Activated naive CD8-positive, alpha-beta T cell treated with anti-CD3 and anti-CD28 coated beads for 36 hours (primary cell): ENCODE measurements around the gene RERE. TPM values are rescaled to one million over a fixed set of nuclear protein-coding genes. Genes with fewer than 3 reads are reported as not detected.

Experiments used
- DNase-seq: peaks from one replicate; pipeline ENCODE4 v3.0.0; 2021
- H3K27ac Mint-ChIP-seq: one replicate; pipeline ENCODE4 v1.8.0; 2022; ENCODE audit warnings: mild to moderate bottlenecking, moderate library complexity, mixed read lengths
- H3K27me3 Mint-ChIP-seq: one replicate; pipeline ENCODE4 v1.8.0; 2022; ENCODE audit warnings: mild to moderate bottlenecking, mixed read lengths
- H3K36me3 Mint-ChIP-seq: one replicate; pipeline ENCODE4 v1.8.0; 2021; ENCODE audit warnings: mild to moderate bottlenecking, mixed read lengths
- H3K4me1 Mint-ChIP-seq: one replicate; pipeline ENCODE4 v1.8.0; 2021; ENCODE audit warnings: mixed read lengths
- H3K4me3 Mint-ChIP-seq: one replicate; pipeline ENCODE4 v1.8.0; 2022; ENCODE audit warnings: mild to moderate bottlenecking, moderate library complexity, mixed read lengths
- H3K9me3 Mint-ChIP-seq: one replicate; pipeline ENCODE4 v1.8.0; 2022; ENCODE audit warnings: mixed read lengths
- total RNA-seq, 2 experiments: library from RNA; stranded (reverse); gene quantifications; one replicate each; pipeline ENCODE4 v1.2.3, GENCODE V29; 2021

RERE gene
- total RNA-seq, 2 experiments from 2014 or later = 36.8 to 39.6 TPM

DNA sequence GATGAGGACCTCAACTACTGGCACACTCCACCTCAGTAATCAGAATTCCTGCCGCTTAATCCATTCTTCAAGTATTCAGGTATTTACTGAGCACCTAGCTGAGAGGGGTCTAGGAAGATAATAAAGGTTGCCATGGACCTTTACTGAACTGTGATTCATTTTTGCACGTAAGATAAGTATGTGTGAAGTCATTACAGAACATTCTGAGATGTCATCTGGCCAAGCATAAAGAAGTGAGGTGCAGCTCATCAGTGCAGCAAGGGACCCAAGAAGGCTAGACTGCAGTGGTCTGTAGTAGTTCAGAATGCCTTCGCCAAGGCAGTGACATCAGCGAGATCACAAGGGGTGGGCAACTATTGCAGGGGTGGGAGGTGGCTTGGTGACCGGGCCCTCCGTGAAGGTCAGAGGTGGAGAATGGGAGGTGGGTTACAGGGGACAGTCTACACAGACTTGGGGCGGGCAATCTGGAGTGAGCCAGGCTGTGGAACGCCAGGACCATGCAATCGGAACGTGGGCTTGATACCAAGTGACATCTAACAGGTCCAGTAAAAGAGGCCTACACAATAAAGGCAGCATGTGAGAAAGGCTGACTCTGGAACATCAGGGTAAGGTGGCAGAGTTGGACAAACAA is 392.2 kb downstream of the RERE start:
- no peak for DNase-seq
- peak overlapping the region; percentile 88 for H3K27ac Mint-ChIP-seq
- H3K9me3 Mint-ChIP-seq = peaks cover 5% of the 10 kb centered on the region
- H3K27me3 Mint-ChIP-seq = no peaks in the 10 kb centered on the region
- H3K4me1 Mint-ChIP-seq = peaks cover 48% of the 10 kb centered on the region
- no peak overlapping the region for H3K4me3 Mint-ChIP-seq
- peaks cover 18% of the 10 kb centered on the region for H3K36me3 Mint-ChIP-seq

DNA sequence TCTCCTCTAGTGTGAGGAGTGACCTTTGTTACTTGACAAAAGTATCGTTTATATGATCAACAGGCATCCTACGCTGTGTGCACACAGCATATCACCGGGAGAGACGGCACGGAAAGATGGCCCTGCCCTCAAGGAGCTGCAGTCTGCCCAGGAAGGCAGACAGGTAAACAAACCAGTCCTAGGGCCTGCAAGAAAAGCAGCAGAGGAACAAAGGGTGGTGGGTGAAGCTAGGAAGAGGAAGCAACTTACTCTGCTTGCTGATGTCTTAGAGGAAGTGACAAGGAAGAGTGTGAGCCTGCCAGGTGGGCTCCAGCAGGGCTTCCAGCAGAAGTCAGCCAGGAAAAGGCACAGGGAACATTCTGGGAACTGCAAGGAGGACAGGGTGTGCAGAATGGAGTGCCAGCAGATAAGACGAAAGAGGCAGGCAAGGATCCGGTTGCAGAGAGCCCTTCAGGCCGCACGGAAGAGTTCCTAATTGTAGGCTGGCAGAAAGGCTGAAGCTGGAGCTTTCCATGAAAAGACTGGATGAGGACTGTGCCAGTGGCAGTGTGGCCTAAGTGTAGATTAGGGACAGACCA is 392.8 kb downstream of the RERE start:
- DNase-seq = peak; percentile 48
- Mint-ChIP-seq H3K27me3 (no peaks in the 10 kb centered on the region), H3K4me1 (peaks cover 43% of the 10 kb centered on the region), H3K4me3 (peak overlapping the region; percentile 84), H3K36me3 (peaks cover 18% of the 10 kb centered on the region), H3K27ac (peak overlapping the region; percentile 88), H3K9me3 (peaks cover 5% of the 10 kb centered on the region)

DNA sequence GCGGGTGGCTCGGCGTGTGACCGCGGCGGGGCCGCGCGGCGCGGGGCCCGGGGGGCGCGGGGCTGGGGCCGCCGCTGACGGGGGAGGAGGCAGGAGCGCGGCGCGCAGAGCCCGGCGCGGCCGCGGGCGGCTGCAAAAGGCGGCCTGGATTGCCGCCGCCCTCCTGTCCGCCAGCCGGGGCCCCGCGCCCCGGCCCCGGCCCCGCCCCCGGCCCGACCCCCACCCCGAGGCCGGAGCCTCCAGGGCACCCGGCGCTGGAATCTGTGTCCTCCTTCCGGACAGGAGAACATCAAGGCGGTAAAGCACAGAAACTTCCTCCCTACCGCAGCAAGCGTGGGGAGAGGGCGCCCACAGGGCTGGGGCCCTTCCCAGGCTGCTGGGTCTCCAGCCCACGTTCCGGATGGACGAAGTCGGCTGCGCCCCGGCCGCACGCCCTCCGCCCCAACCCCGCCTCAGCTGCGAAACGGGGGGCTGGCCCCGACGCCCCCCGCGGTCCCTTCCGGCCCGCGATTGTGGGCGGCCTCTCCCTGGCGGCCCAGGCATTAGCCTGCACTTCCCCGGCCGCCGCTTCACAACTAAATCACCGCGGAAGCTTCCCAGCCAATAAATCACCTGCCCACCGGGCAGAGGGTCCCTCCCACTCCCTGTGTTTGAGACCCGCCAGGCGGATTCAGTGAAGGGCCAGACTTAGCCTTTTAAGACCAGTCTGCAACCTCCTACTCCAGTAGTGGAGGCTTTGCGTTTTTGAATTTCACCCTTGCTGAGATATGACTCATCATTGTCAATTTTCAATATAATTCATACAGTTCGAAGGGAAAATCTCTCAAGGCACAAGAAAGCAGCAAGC is 393.5 kb downstream of the RERE start:
- Mint-ChIP-seq H3K4me3 (peak overlapping the region; percentile 84), H3K36me3 (peaks cover 18% of the 10 kb centered on the region), H3K9me3 (peaks cover 5% of the 10 kb centered on the region), H3K4me1 (peaks cover 43% of the 10 kb centered on the region), H3K27ac (peak overlapping the region; percentile 88), H3K27me3 (no peaks in the 10 kb centered on the region)
- peak; percentile 78 for DNase-seq

DNA sequence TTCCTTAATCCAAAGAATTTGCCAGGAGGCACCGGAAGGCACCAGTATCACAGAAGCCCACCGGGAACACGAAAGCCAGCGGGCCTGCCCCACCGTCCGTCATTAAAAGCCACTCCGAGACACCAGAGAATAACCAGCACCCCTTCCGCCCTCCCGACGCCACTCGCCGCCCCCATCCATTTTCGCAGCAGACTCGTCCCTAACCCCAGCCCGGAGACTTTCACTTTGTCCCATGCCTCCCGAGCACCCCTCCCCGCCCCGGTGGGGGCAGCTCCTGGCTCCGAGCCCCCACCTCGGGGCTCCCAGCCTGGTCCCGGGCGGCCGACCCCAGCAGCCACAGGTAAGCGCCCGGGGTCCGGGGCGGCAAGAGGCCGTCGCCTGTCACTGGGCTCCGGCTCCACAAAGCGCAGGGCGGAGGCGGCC is 394.2 kb downstream of the RERE start:
- H3K9me3 Mint-ChIP-seq = peaks cover 5% of the 10 kb centered on the region
- peaks cover 46% of the 10 kb centered on the region for H3K4me1 Mint-ChIP-seq
- no peak overlapping the region for H3K27ac Mint-ChIP-seq
- no peak overlapping the region for H3K4me3 Mint-ChIP-seq
- peak; percentile 57 for DNase-seq
- no peaks in the 10 kb centered on the region for H3K27me3 Mint-ChIP-seq
- H3K36me3 Mint-ChIP-seq = peaks cover 24% of the 10 kb centered on the region

DNA sequence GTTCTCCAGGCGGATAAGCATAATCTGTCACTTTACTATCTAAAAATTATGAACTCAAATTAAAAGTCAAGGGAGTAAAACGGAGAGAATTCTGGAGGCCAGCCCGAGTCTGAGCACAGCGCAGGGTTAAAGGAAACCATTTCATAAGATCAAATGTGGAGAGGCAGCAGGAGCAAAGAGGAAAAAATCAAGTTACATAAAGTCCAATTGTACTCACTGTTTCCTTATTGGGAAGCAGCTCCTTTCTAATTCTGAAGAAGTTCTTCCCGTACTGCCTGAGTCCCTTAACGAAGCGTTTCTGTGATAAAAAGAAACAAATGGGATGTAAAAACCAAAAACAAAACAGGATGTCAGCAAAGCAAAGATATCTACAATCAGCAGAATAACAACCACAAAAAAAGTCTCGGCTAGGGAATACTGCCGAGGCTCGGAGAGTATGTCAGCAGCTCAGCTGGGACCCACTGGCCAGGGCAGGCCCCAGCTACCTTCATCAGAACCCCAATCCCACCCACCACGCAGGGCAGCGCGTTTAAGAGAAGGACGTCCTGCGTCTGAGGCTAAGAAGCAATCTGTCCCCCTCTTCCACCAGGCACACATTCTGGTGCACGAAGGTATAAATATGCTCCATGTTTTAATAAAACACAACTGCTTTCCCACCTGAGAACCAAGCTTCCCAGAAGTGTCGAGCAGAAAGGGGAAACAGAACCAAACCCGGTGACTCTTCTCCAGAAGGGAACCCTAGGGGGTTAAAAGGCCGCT is 394.8 kb downstream of the RERE start:
- Mint-ChIP-seq H3K4me1 (peaks cover 45% of the 10 kb centered on the region), H3K27ac (no peak overlapping the region), H3K36me3 (peaks cover 30% of the 10 kb centered on the region), H3K9me3 (peaks cover 5% of the 10 kb centered on the region), H3K4me3 (no peak overlapping the region), H3K27me3 (no peaks in the 10 kb centered on the region)
- DNase-seq = peak; percentile 15

DNA sequence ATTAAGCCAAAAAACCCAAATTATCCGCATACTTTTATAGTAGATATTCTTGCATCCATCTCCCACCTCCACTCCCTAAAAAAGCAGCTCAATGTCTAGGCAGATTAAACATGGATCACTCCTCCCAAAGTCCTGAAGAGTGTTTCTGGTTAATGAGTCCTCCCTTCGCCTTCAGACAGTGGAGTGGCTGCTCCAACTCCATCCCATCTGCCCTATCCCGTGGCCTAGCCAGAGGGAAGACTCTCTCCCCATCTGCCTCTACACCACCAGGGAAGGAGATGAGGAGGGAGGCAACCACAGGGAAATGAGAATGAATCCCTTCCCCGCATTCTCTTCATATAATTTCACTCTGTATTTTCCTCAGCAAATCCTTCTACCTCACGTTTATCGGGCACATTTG is 395.7 kb downstream of the RERE start:
- peaks cover 5% of the 10 kb centered on the region for H3K9me3 Mint-ChIP-seq
- peaks cover 41% of the 10 kb centered on the region for H3K4me1 Mint-ChIP-seq
- H3K27ac Mint-ChIP-seq = no peak overlapping the region
- no peaks in the 10 kb centered on the region for H3K27me3 Mint-ChIP-seq
- H3K36me3 Mint-ChIP-seq = peaks cover 32% of the 10 kb centered on the region
- no peak overlapping the region for H3K4me3 Mint-ChIP-seq
- no peak for DNase-seq

DNA sequence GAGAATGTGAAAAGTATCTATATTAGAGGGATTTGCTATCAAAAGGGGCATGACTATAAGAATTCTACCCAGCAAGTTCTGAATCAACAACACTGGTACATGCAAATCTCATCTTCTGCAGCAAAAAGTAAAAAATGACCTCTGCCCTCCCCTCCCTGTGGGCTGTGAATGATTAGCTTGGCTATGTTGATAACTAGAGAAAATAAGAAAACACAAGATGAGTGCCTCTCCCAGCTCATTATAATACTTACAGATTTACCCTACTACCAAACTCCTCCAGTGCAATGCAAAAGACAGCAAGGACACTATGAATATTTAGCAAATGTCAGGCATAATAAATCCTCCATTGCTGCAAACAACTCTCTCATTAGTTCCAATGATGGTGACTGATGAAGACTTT is 397.1 kb downstream of the RERE start:
- no peak overlapping the region for H3K27ac Mint-ChIP-seq
- H3K27me3 Mint-ChIP-seq = no peaks in the 10 kb centered on the region
- H3K9me3 Mint-ChIP-seq = peaks cover 5% of the 10 kb centered on the region
- H3K4me3 Mint-ChIP-seq = no peak overlapping the region
- DNase-seq = no peak
- peaks cover 37% of the 10 kb centered on the region for H3K36me3 Mint-ChIP-seq
- H3K4me1 Mint-ChIP-seq = peaks cover 36% of the 10 kb centered on the region

DNA sequence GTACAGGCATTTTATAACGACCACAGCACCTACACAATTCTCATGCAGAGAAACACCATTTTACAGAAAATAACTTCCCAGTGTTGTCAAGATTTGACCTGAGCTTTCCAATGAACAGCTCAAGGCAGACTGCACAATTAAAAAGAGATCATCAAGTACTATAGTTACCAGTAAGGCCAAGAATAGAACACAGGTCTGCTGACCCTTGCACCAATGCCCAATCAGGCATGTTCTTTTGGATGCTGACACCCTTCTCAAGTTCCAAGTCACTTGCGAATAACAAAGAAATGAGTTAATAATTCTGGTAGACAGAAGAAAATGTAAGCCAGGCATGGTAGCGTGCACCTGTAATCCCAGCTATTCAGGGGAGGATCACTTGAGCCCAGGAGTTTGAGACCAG is 397.6 kb downstream of the RERE start:
- Mint-ChIP-seq H3K36me3 (peaks cover 33% of the 10 kb centered on the region), H3K27me3 (no peaks in the 10 kb centered on the region), H3K4me3 (peak overlapping the region; percentile 5), H3K27ac (no peak overlapping the region), H3K4me1 (peaks cover 34% of the 10 kb centered on the region), H3K9me3 (peaks cover 4% of the 10 kb centered on the region)
- no peak for DNase-seq

DNA sequence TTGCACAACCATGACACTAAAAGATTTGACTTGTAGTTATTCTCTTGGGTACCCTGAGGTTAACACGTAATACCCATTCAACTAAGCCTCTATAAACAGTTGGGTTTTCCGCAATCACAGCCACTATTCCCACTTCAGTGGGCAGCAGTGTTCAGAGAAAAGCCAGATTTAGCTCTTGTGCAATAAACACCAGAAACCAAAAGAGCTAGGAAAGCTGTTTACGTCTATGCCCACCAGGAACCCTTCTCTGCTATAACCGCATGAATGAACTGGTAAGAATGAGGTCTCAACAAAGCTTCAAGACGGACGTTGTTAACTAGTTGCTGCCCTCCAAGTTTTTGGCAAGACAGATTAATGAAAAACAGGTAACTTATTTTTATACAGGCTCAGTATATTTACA is 398.3 kb downstream of the RERE start:
- no peak overlapping the region for H3K4me3 Mint-ChIP-seq
- H3K9me3 Mint-ChIP-seq = no peaks in the 10 kb centered on the region
- H3K4me1 Mint-ChIP-seq = peaks cover 27% of the 10 kb centered on the region
- peaks cover 34% of the 10 kb centered on the region for H3K36me3 Mint-ChIP-seq
- no peak overlapping the region for H3K27ac Mint-ChIP-seq
- no peak for DNase-seq
- H3K27me3 Mint-ChIP-seq = no peaks in the 10 kb centered on the region

DNA sequence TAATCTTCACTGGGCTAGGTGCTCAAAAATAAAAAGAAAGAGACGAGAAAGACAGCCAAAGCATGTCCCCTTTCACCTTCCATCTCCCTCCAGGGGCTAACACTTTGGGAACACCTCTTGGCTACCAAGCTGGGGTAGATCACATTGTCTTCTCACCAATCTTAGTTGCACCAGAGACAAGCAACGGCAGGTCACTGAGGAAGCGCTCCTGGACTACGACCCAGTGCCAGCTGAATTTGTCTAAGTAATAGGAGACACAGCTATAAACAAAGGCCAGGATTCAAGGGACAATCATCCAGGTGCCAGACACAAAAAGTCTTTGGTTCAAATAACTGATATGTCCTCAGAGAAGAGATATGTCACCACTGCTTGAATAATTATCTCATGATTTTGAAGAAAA is 399.1 kb downstream of the RERE start:
- Mint-ChIP-seq H3K9me3 (no peaks in the 10 kb centered on the region), H3K4me3 (no peak overlapping the region), H3K4me1 (peaks cover 26% of the 10 kb centered on the region), H3K27ac (peak overlapping the region; percentile 3), H3K27me3 (no peaks in the 10 kb centered on the region), H3K36me3 (peaks cover 39% of the 10 kb centered on the region)
- DNase-seq = no peak

DNA sequence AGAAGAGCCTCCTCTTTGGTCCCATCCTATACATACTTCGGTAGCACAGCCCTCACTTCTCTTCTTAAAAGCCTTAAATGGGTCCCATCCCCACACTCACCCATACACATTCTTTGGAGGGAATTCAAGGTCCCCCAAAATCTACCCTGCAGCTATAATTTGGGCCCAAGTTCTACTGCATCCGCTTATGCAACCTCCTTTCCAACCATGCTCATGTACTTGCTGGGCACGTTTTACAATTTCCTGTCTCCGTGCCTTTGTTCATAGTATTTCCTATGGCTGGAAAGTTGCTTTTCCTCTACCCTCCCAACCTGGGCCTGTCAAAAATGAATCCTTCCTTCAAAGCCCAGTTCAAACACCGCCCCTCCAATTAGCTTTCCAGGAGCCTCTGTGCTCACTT is 399.8 kb downstream of the RERE start:
- Mint-ChIP-seq H3K36me3 (peaks cover 41% of the 10 kb centered on the region), H3K27me3 (no peaks in the 10 kb centered on the region), H3K4me1 (peaks cover 27% of the 10 kb centered on the region), H3K9me3 (no peaks in the 10 kb centered on the region), H3K4me3 (no peak overlapping the region), H3K27ac (no peak overlapping the region)
- no peak for DNase-seq

DNA sequence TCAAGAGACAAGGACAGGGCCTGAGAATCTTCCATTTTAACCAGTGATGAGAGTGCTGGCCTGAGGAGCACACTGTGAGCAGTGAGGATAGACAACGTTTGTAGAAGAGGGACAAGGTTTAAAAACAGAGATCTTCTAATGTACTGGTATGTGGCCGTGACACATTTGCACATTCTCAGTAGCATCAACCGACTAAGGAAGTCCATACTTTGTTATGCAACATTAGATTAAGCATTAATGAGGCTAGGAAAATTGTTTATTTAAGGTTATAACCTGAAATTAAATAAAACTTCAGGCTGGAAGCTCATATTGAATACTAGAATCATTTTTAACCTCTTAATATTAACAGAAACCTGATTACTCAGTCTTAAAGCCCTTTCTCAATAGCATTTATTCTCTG is 400.6 kb downstream of the RERE start:
- DNase-seq = no peak

DNA sequence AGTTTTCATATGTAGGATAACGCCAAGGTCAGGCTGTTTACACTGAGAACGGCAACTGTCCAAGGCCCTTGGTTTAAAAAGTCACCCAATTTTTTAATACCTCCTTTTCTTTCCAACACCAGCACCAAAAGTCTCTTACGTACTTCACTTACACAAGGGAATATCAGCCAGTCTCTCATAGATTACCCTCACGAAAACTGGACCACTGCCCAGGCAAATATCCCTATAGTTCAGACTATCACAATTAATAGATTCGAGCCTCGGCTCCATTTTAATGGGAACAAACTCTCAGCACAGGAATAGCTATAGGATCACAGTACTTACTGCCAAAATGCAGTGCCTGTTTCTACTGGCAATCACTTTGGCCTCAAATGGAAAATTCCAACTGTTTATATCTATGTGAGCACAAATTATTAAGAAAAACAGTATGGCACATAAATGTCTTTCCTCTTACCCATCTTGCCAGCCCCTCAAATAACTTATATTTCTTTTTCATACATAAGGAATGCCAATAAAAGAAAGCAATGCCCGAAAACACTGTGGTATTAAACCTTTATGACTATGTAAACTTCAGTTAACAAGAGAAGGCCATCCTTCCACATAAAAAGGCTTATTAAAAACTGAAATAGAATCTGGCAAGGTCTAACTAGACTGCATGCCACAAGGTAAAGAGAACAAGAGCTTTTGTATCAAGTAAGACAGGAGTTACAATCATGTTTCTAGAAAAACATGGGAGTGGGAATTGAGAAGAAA is 401.7 kb downstream of the RERE start:
- Mint-ChIP-seq H3K27ac (no peak overlapping the region), H3K27me3 (no peaks in the 10 kb centered on the region), H3K36me3 (peaks cover 53% of the 10 kb centered on the region), H3K9me3 (no peaks in the 10 kb centered on the region), H3K4me1 (peaks cover 39% of the 10 kb centered on the region), H3K4me3 (no peak overlapping the region)
- DNase-seq = no peak

More for the DNA sequence above, 400.6 kb downstream of the RERE start:
- Mint-ChIP-seq H3K4me1 (peaks cover 34% of the 10 kb centered on the region), H3K36me3 (peaks cover 48% of the 10 kb centered on the region), H3K4me3 (no peak overlapping the region), H3K9me3 (no peaks in the 10 kb centered on the region), H3K27ac (no peak overlapping the region), H3K27me3 (no peaks in the 10 kb centered on the region)

DNA sequence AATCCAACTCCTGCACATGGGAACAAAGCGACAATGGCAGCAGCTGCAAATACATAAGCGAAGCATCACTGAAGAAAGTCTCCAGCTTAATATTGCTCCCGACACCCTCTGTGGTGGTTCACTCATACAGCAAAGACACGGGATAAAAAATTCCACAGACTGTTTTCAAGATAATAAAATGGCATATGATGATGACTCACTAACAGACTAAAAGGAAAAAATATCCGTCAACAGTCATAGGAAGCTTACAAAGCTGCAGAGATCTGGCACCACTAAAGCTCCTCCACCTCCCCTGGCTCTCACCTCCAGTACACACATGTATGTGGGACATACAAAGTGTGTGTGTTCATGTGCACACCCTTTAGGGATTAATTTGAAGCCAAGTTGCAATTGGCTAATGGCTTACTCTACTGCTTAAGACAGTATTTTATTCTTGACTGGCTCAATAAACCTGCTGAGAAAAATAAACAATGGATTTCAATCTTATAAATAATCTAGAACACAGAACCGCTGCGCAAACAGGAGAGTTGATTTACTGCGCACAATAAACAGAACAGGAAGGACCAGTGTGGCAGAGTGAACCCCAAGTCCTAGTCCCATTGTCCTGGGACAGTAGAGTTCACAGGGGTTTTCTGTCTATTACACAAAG is 405.1 kb downstream of the RERE start:
- H3K9me3 Mint-ChIP-seq = no peaks in the 10 kb centered on the region
- no peak overlapping the region for H3K4me3 Mint-ChIP-seq
- H3K27me3 Mint-ChIP-seq = no peaks in the 10 kb centered on the region
- peaks cover 52% of the 10 kb centered on the region for H3K4me1 Mint-ChIP-seq
- H3K36me3 Mint-ChIP-seq = peaks cover 55% of the 10 kb centered on the region
- no peak overlapping the region for H3K27ac Mint-ChIP-seq
- DNase-seq = no peak
